Retinal pigment epithelial cell (primary cell): ENCODE data around the gene PHF21A.

ENCODE experiments used
- DNase-seq: peaks from one replicate; pipeline ENCODE4 v3.0.0-alpha.2; 2010; ENCODE audit warnings: low read depth
- H3K4me3 ChIP-seq: 2 replicates; pipeline ENCODE4 v1.5.1; 2011; ENCODE audit warnings: mild to moderate bottlenecking, low read length, control low read depth, moderate library complexity
- TF ChIP-seq, protein P1 (sequence below): conservative IDR thresholded peaks from 2 replicates; pipeline ENCODE4 v1.5.1; 2011; ENCODE audit warnings: low read depth, low read length, control low read depth, inconsistent platforms

The PHF21A gene

DNA sequence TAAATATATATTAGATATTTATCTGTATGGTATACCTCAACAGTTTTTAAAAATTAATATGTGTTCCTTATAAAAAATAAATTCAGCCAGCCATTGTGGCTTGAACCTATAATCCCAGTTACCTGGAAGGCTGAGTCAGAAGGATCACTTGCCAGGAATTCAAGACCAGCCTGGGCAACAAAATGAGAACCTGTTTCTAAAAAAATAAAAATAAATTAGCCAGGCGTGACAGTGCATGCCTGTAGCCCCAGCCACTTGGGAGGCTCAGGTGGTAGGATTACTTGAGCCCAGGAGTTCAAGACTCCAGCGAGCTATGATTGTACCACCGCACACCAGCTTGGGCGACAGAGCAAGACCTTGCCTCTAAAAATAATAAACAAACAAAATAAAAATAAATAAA, 54.9 kb downstream of the PHF21A start:
- no peak overlapping the region for H3K4me3 ChIP-seq
- no peak for DNase-seq
- TF ChIP-seq, protein P1, sequence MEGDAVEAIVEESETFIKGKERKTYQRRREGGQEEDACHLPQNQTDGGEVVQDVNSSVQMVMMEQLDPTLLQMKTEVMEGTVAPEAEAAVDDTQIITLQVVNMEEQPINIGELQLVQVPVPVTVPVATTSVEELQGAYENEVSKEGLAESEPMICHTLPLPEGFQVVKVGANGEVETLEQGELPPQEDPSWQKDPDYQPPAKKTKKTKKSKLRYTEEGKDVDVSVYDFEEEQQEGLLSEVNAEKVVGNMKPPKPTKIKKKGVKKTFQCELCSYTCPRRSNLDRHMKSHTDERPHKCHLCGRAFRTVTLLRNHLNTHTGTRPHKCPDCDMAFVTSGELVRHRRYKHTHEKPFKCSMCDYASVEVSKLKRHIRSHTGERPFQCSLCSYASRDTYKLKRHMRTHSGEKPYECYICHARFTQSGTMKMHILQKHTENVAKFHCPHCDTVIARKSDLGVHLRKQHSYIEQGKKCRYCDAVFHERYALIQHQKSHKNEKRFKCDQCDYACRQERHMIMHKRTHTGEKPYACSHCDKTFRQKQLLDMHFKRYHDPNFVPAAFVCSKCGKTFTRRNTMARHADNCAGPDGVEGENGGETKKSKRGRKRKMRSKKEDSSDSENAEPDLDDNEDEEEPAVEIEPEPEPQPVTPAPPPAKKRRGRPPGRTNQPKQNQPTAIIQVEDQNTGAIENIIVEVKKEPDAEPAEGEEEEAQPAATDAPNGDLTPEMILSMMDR: no peak

DNA sequence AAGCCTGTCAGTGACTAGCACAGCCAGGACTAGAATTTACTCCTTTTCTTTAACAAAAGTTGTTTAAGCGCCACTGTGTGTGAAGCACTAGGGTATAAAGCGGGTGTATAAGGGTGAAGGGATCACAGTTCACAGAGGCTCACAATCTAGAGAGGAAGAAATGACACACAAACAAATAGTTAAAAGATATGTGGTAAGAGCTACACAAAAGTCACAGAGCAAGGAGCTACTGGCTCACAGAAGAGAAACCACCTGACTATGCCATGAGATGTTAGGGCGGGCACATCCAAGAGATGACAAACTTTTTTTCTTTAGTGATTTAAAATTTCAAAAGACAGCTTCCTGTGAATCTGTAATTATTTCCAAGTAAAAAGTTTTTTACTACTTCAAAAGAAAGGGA, 55.6 kb downstream of the PHF21A start:
- TF ChIP-seq, protein P1: no peak
- no peak for DNase-seq
- no peak overlapping the region for H3K4me3 ChIP-seq

DNA sequence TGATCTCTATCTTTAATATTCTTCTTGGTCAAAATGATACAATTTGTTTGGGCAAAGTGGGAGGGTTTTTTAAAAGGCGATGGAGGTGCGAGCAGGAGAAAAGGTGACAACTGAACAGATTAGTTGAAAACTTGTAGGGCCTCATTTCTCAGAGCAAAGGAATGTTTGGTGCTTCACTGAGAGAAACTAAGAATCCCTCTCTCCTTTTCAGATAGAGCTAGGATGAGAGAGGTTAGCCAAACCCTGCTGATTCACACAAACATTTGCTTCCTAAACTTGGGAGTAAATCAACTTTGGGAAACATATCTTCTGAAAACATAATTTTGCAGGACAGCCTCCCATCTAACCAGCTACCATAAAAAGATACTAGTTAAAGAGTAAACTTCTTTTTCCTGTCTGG, 57.0 kb downstream of the PHF21A start:
- TF ChIP-seq, protein P1: no peak
- H3K4me3 ChIP-seq: no peak overlapping the region
- DNase-seq: no peak

DNA sequence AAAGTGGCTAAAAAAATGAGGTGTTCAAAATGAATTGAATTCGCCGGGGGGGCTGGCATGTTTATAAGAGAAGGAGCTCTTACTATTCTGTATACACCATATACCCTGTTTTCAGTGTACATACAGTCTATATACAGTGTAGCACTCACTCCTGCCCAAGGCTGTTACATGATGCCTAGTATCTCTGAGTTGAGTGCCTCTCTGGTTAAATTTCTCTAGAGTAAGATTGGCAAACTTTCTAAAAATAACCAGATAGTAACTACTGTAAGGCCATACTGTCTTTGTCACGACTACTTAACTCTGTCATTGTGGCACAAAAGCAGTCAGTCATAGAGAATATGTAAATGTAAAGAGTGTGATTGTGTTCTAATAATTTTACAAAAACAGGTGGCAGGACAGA, 58.1 kb downstream of the PHF21A start:
- DNase-seq: no peak
- TF ChIP-seq, protein P1: no peak
- H3K4me3 ChIP-seq: no peak overlapping the region

DNA sequence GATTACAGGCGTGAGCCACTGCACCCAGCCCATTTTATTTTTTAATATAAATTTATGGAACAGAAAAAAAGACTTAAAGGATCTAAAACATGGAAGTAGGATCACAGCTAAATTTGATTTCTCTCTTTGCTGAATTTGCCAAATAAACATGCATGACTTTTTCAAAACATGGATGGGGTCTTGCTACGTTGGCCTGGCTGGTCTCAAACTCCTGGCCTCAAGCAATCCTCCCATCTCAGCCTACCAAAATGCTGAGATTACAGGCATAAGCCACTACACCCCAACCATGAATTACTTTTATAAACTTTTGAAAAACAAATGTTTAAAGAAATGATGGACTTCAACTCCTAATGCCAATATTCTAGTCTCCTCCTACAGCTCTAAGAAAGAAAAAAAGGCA, 61.2 kb downstream of the PHF21A start:
- TF ChIP-seq, protein P1: no peak
- H3K4me3 ChIP-seq: no peak overlapping the region
- no peak for DNase-seq

DNA sequence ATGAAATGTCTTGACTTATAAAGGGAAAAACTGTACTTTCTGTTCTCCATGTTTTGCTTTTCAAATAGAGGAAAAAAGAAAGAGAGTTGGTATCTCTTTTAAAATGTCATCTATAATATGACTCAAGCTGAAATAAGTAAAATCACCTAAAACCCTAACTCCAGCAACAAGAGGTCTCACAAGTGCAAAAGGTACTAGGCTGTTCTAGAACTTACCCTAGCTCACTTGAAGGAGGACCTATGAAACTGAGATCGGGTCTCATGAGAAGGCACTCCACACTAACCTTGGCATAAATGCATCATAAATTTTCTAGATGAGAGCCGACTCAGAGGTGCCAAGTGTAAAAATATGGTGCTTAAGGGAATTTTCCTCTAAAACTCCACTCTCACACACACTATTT, 63.8 kb downstream of the PHF21A start:
- no peak for DNase-seq
- TF ChIP-seq, protein P1: no peak
- no peak overlapping the region for H3K4me3 ChIP-seq

DNA sequence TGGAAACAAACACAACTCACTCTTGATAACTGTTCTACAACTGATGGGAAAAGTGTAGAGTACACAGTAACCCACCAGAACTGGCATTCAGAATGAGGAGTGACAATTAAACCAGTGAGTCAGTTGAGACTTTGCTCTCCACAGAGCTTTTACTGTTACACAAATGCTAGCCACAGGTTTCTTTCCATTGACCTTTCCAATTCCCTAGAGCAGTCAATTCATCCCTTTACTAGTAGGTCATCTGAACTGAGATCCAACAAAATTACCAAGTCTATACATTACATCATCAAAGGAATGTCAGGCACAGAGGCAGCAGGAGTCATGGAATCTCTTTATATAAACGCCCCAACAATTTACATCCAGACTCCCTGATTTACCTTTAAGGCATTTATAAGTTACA, 65.9 kb downstream of the PHF21A start:
- no peak for DNase-seq
- no peak overlapping the region for H3K4me3 ChIP-seq
- TF ChIP-seq, protein P1: no peak
